DND-41 (cell line): ENCODE measurements around the gene SLBP.

Experiments used
- ATAC-seq: fragments of 200-7000 bp; cut with Tn5 transposase; 3 replicates; pipeline ENCODE4 v1.9.1; 2021; ENCODE audit warnings: low read depth; ENCODE audit not compliant: insufficient read depth
- DNase-seq: peaks from one replicate; pipeline ENCODE4 v3.0.0-alpha.2; 2020
- H2AFZ ChIP-seq: 2 replicates; pipeline ENCODE4 v1.6.0; 2012; ENCODE audit warnings: low read depth, low read length
- H3K27ac ChIP-seq: 2 replicates; pipeline ENCODE4 v1.5.1; 2012; ENCODE audit warnings: low read length, inconsistent platforms
- H3K27me3 ChIP-seq: fragments of 200-600 bp; sonication (generic); 2 replicates; pipeline ENCODE4 v1.6.0; 2012; ENCODE audit warnings: low read length, mild to moderate bottlenecking, inconsistent platforms; ENCODE audit not compliant: insufficient read depth, poor library complexity
- H3K36me3 ChIP-seq: 2 replicates; pipeline ENCODE4 v1.5.1; 2012; ENCODE audit warnings: low read length, inconsistent platforms; ENCODE audit not compliant: insufficient read depth
- H3K4me1 ChIP-seq: 2 replicates; pipeline ENCODE4 v1.5.1; 2012; ENCODE audit warnings: mild to moderate bottlenecking, low read length; ENCODE audit not compliant: insufficient read depth
- H3K4me2 ChIP-seq: 2 replicates; pipeline ENCODE4 v1.6.0; 2012; ENCODE audit warnings: mild to moderate bottlenecking, moderate library complexity, low read length, inconsistent platforms; ENCODE audit not compliant: insufficient read depth
- H3K4me3 ChIP-seq, 2 experiments: fragments of 200-600 bp in 1 of 2; shearing (Covaris generic) in 1 of 2; 2 replicates each; pipeline ENCODE4 v1.5.1; 2012 to 2016; ENCODE audit warnings: inconsistent platforms in 2 of 2, low read length in 2 of 2, mild to moderate bottlenecking in 2 of 2, low read depth in 1 of 2, moderate library complexity in 1 of 2
- H3K79me2 ChIP-seq: 2 replicates; pipeline ENCODE4 v1.6.0; 2012; ENCODE audit warnings: low read length, inconsistent platforms; ENCODE audit not compliant: insufficient read depth
- H3K9ac ChIP-seq: 2 replicates; pipeline ENCODE4 v1.6.0; 2012; ENCODE audit warnings: low read depth, mild to moderate bottlenecking, inconsistent platforms, low read length, moderate library complexity
- H3K9me3 ChIP-seq: 2 replicates; pipeline ENCODE4 v1.5.1; 2012; ENCODE audit warnings: low read length, moderate library complexity, mild to moderate bottlenecking, inconsistent platforms; ENCODE audit not compliant: insufficient read depth, severe bottlenecking
- H4K20me1 ChIP-seq: 2 replicates; pipeline ENCODE4 v1.6.0; 2012; ENCODE audit warnings: low read length; ENCODE audit not compliant: insufficient read depth
- EZH2 ChIP-seq: IDR thresholded peaks from 3 replicates; pipeline ENCODE4 v1.6.1; 2012; ENCODE audit warnings: borderline replicate concordance, low read depth, mild to moderate bottlenecking, moderate library complexity, low read length, inconsistent platforms; ENCODE audit not compliant: severe bottlenecking
- TF ChIP-seq, protein P1 (sequence below): IDR thresholded peaks from 2 replicates; pipeline ENCODE4 v1.5.1; 2012; ENCODE audit warnings: borderline replicate concordance, low read length, moderate library complexity, mild to moderate bottlenecking; ENCODE audit not compliant: poor library complexity, severe bottlenecking; ENCODE audit errors: extremely low read depth

SLBP gene

DNA sequence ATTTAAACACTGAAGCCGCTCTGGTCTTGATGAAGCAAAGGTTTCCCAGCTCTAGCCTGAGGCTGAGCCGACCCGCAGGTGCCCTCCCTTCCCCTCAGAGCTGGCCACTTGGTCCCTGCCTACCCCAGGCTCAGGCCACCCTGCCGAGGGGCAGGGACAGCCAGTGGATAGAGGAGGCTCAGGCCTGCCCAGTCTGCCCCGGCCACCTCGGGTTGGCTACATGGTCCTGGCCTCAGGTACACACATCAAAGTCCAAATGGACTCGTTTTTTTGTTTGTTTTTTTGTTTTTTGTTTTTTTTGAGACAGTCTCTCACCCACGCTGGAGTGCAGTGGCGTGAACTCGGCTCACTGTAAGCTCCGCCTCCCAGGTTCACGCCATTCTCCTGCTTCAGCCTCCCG lies 33.0 kb upstream of the SLBP start:
- no peak overlapping the region for H3K27ac ChIP-seq
- H3K9ac ChIP-seq = no peak overlapping the region
- DNase-seq (no peak), ATAC-seq (no peak)
- TF ChIP-seq, protein P1, sequence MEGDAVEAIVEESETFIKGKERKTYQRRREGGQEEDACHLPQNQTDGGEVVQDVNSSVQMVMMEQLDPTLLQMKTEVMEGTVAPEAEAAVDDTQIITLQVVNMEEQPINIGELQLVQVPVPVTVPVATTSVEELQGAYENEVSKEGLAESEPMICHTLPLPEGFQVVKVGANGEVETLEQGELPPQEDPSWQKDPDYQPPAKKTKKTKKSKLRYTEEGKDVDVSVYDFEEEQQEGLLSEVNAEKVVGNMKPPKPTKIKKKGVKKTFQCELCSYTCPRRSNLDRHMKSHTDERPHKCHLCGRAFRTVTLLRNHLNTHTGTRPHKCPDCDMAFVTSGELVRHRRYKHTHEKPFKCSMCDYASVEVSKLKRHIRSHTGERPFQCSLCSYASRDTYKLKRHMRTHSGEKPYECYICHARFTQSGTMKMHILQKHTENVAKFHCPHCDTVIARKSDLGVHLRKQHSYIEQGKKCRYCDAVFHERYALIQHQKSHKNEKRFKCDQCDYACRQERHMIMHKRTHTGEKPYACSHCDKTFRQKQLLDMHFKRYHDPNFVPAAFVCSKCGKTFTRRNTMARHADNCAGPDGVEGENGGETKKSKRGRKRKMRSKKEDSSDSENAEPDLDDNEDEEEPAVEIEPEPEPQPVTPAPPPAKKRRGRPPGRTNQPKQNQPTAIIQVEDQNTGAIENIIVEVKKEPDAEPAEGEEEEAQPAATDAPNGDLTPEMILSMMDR = no peak
- TF ChIP-seq EZH2 = no peak
- H3K9me3 ChIP-seq = no peaks in the 10 kb centered on the region
- peaks cover 45% of the 10 kb centered on the region for H4K20me1 ChIP-seq
- H3K79me2 ChIP-seq = no peaks in the 10 kb centered on the region; the same call in 1 of the 2 replicates
- H2AFZ ChIP-seq = no peak overlapping the region
- no peak overlapping the region for H3K4me3 ChIP-seq
- H3K27me3 ChIP-seq = no peaks in the 10 kb centered on the region
- H3K36me3 ChIP-seq = peaks cover 49% of the 10 kb centered on the region
- peaks cover 6% of the 10 kb centered on the region for H3K4me1 ChIP-seq
- H3K4me2 ChIP-seq = no peak overlapping the region

DNA sequence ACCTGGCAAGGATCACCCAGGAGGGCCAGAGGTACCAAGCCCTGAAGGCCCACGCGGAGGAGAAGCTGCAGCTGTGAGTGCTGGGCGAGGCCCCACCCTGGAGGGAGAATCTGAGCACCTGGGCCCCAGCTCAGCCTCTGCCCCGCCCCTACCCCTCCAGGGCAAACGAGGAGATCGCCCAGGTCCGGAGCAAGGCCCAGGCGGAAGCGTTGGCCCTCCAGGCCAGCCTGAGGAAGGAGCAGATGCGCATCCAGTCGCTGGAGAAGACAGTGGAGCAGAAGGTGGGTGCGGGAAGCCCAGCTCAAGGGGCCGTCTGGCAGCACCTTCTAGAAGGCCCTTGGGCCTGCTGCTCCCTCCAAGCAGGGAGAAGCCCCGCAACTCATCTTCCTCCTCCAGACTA lies 32.4 kb upstream of the SLBP start:
- Histone ChIP-seq H3K4me3 (no peak overlapping the region), H3K4me1 (peaks cover 6% of the 10 kb centered on the region), H4K20me1 (peaks cover 48% of the 10 kb centered on the region), H3K79me2 (no peaks in the 10 kb centered on the region; the same call in 1 of the 2 replicates), H3K27me3 (no peaks in the 10 kb centered on the region), H3K27ac (no peak overlapping the region), H3K9ac (no peak overlapping the region), H3K36me3 (peaks cover 55% of the 10 kb centered on the region), H2AFZ (no peak overlapping the region), H3K9me3 (no peaks in the 10 kb centered on the region), H3K4me2 (no peak overlapping the region)
- DNase-seq (no peak), ATAC-seq (no peak)
- TF ChIP-seq, protein P1 = no peak
- TF ChIP-seq EZH2 = no peak

DNA sequence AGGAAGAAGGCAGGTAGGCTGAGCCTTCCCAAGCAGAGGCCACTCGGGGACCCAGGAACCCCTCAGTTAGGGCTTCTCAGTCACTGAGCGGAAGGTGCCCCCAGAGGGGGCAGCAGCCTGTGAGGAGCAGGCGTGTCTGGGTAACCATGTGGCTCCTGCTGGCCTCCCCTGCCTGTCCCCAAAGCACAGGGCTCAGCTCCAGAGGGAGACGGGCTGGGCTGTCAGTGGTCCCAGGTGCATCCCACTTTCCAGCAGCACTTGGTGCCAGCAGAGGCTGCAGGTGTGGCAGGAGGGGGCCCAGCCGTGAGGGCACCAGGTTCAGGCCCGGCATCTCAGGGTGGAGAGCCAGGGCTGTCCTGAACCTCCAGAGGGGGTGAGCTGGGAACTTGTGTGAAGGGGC lies 31.9 kb upstream of the SLBP start:
- H3K27me3 ChIP-seq = no peaks in the 10 kb centered on the region
- H3K27ac ChIP-seq = no peak overlapping the region
- TF ChIP-seq EZH2 = no peak
- TF ChIP-seq, protein P1 = no peak
- peaks cover 46% of the 10 kb centered on the region for H4K20me1 ChIP-seq
- H3K9me3 ChIP-seq = no peaks in the 10 kb centered on the region
- DNase-seq = no peak
- H3K4me1 ChIP-seq = peaks cover 6% of the 10 kb centered on the region
- peaks cover 61% of the 10 kb centered on the region for H3K36me3 ChIP-seq
- no peak overlapping the region for H3K4me2 ChIP-seq
- H3K9ac ChIP-seq = no peak overlapping the region
- no peak for ATAC-seq
- no peak overlapping the region for H2AFZ ChIP-seq
- H3K79me2 ChIP-seq = no peaks in the 10 kb centered on the region; the same call in 1 of the 2 replicates
- H3K4me3 ChIP-seq = no peak overlapping the region

DNA sequence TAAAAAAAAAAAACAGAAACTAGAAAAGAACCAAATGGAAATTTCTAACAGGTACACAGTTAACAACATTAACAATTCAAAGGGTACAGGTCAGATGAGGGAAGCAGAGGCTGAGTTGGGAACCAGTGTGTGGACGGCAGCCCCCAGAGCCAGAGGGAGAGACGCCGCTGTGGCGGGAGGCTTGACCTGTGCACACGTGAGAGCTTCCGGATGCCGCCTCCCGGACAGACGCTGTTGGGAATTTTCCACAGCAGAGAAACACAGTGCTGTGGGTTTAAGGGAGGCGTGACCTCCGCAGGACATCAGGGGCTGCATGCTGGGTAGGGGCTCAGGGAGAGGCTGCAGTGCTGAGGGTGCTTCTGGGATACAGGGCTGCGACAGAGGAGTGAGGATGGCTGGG lies 31.4 kb upstream of the SLBP start:
- Histone ChIP-seq H3K4me2 (no peak overlapping the region), H3K79me2 (no peaks in the 10 kb centered on the region; the same call in 1 of the 2 replicates), H3K9me3 (peaks cover under 1% of the 10 kb centered on the region), H3K9ac (no peak overlapping the region), H2AFZ (no peak overlapping the region), H3K4me1 (peaks cover 4% of the 10 kb centered on the region), H3K36me3 (peaks cover 65% of the 10 kb centered on the region), H4K20me1 (peaks cover 45% of the 10 kb centered on the region), H3K27me3 (no peaks in the 10 kb centered on the region), H3K27ac (no peak overlapping the region), H3K4me3 (no peak overlapping the region)
- DNase-seq (no peak), ATAC-seq (no peak)
- TF ChIP-seq EZH2 = no peak
- TF ChIP-seq, protein P1 = no peak
